Endothelial cell of umbilical vein (primary cell): ENCODE measurements around the gene MAGOHB.

ENCODE experiments used
- EZH2 ChIP-seq: IDR thresholded peaks from 2 replicates; pipeline ENCODE4 v1.6.1; 2012; ENCODE audit warnings: borderline replicate concordance, low read depth, mild to moderate bottlenecking, moderate library complexity, low read length, inconsistent platforms; ENCODE audit not compliant: severe bottlenecking
- FOS ChIP-seq: IDR thresholded peaks from 2 replicates; pipeline ENCODE4 v1.6.1; 2011; ENCODE audit warnings: mild to moderate bottlenecking, low read length, moderate library complexity, borderline replicate concordance; ENCODE audit not compliant: insufficient read depth
- GATA2 ChIP-seq: IDR thresholded peaks from 2 replicates; pipeline ENCODE4 v1.7.0; 2011; ENCODE audit warnings: low read depth, mild to moderate bottlenecking, moderate library complexity, mixed read lengths, low read length; ENCODE audit not compliant: insufficient read length, insufficient read depth
- JUN ChIP-seq: IDR thresholded peaks from 2 replicates; pipeline ENCODE4 v1.6.1; 2011; ENCODE audit warnings: borderline replicate concordance, low read depth; ENCODE audit not compliant: insufficient read length, insufficient read depth
- MYC ChIP-seq: IDR thresholded peaks from one replicate; pipeline ENCODE4 v1.6.1; 2011; ENCODE audit warnings: mild to moderate bottlenecking, low read depth, low read length
- POLR2A ChIP-seq: IDR thresholded peaks from 2 replicates; pipeline ENCODE4 v1.6.1; 2012; ENCODE audit warnings: low read depth, mild to moderate bottlenecking, control low read depth, low read length
- POLR2AphosphoS5 ChIP-seq: IDR thresholded peaks from 2 replicates; pipeline ENCODE4 v1.6.1; 2012; ENCODE audit warnings: low read depth, mild to moderate bottlenecking, control low read depth, low read length, moderate library complexity; ENCODE audit not compliant: insufficient read depth
- TF ChIP-seq, protein P1 (sequence below), 2 donors: IDR thresholded peaks; 1 replicate in 1 of 2; 2 replicates in 1 of 2; pipeline ENCODE4 v1.5.1; 2011; ENCODE audit warnings: low read length in 2 of 2, mild to moderate bottlenecking in 2 of 2, moderate library complexity in 2 of 2, control low read depth in 1 of 2, inconsistent platforms in 1 of 2, low read depth in 1 of 2; ENCODE audit not compliant: insufficient read depth in 1 of 2; ENCODE audit errors: extremely low read depth in 1 of 2
- TF ChIP-seq, protein P2 (sequence below): IDR thresholded peaks from 2 replicates; pipeline ENCODE4 v1.6.1; 2011; ENCODE audit not compliant: insufficient read depth, insufficient read length

DNA sequence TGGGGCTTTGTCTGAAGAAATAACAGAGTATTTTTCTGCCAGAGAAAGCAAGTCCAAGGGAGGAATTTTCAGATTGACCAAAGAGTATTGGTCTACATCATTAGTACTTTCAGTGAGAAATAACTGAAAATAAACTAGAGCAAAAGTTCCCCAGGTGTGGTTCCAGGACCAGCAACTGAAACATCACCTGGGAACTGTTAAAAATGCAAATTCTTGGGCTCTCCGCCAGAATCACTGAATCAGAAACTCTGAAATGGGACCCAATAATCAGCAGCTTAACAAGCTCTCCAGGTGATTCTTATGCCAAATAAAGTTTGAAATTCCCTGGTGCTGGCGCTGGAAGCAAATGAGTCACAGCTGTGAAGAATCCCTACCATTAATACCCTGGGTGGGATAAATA lies 55.6 kb downstream of the MAGOHB start:
- no peak for TF ChIP-seq POLR2A
- TF ChIP-seq, protein P1, sequence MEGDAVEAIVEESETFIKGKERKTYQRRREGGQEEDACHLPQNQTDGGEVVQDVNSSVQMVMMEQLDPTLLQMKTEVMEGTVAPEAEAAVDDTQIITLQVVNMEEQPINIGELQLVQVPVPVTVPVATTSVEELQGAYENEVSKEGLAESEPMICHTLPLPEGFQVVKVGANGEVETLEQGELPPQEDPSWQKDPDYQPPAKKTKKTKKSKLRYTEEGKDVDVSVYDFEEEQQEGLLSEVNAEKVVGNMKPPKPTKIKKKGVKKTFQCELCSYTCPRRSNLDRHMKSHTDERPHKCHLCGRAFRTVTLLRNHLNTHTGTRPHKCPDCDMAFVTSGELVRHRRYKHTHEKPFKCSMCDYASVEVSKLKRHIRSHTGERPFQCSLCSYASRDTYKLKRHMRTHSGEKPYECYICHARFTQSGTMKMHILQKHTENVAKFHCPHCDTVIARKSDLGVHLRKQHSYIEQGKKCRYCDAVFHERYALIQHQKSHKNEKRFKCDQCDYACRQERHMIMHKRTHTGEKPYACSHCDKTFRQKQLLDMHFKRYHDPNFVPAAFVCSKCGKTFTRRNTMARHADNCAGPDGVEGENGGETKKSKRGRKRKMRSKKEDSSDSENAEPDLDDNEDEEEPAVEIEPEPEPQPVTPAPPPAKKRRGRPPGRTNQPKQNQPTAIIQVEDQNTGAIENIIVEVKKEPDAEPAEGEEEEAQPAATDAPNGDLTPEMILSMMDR (IDR thresholded peaks at IDR 0.05; ENCODE audit: extremely low read depth in 1 of 2, insufficient read depth in 1 of 2, low read depth in 1 of 2, low read length in 2 of 2), result no peak
- TF ChIP-seq FOS, result no peak
- no peak for TF ChIP-seq POLR2AphosphoS5
- TF ChIP-seq, protein P2, sequence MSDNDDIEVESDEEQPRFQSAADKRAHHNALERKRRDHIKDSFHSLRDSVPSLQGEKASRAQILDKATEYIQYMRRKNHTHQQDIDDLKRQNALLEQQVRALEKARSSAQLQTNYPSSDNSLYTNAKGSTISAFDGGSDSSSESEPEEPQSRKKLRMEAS, result no peak
- TF ChIP-seq MYC, result no peak
- no peak for TF ChIP-seq GATA2
- no peak for TF ChIP-seq EZH2
- TF ChIP-seq JUN, result no peak
